NT2/D1 (cell line): Measurements from ENCODE around the gene EPHB2.

Experiments
- SUZ12 ChIP-seq: IDR thresholded peaks from 2 replicates; pipeline ENCODE4 v1.6.1; 2011; ENCODE audit not compliant: insufficient read length, insufficient read depth; ENCODE audit errors: extremely low read depth
- YY1 ChIP-seq: IDR thresholded peaks from 2 replicates; pipeline ENCODE4 v1.6.1; 2011; ENCODE audit not compliant: insufficient read length, insufficient read depth
- ZNF274 ChIP-seq: IDR thresholded peaks from 2 replicates; pipeline ENCODE4 v1.6.1; 2011; ENCODE audit warnings: mild to moderate bottlenecking, low read depth, low read length

GRCh38 chr1:22731924-22732720 is 21.5 kb downstream of the EPHB2 start:
- no peak for TF ChIP-seq ZNF274
- no peak for TF ChIP-seq YY1
- TF ChIP-seq SUZ12, result no peak
